H9 (cell line): ENCODE results near the gene COL18A1. TPM values are rescaled to one million over a fixed set of nuclear protein-coding genes. Genes with fewer than 3 reads are reported as not detected.

Source experiments
- DNase-seq: peaks from one replicate; pipeline ENCODE4 v3.0.0-alpha.2; 2017
- H2AFZ ChIP-seq: one replicate; pipeline ENCODE4 v1.6.1; 2013; ENCODE audit warnings: mild to moderate bottlenecking, low read length, control low read depth, moderate library complexity
- H2AK5ac ChIP-seq: 2 replicates; pipeline ENCODE4 v1.6.1; 2013; ENCODE audit warnings: low read length, control low read depth, mixed read lengths; ENCODE audit not compliant: insufficient read length
- H2BK120ac ChIP-seq: one replicate; pipeline ENCODE4 v1.6.1; 2013; ENCODE audit warnings: low read depth, mild to moderate bottlenecking, low read length, control low read depth, inconsistent platforms; ENCODE audit not compliant: poor library complexity, severe bottlenecking
- H2BK12ac ChIP-seq: 2 replicates; pipeline ENCODE4 v1.6.1; 2013; ENCODE audit warnings: low read length, control low read depth, mixed read lengths, low read depth; ENCODE audit not compliant: insufficient read length
- H2BK15ac ChIP-seq: 2 replicates; pipeline ENCODE4 v1.6.1; 2013; ENCODE audit warnings: low read depth, low read length, control low read depth
- H2BK20ac ChIP-seq: one replicate; pipeline ENCODE4 v1.6.1; 2013; ENCODE audit warnings: low read depth, mild to moderate bottlenecking, low read length, control low read depth, inconsistent platforms; ENCODE audit not compliant: poor library complexity, severe bottlenecking
- H2BK5ac ChIP-seq: 2 replicates; pipeline ENCODE4 v1.6.1; 2013; ENCODE audit warnings: low read length, control low read depth, mixed read lengths; ENCODE audit not compliant: insufficient read length
- H3K14ac ChIP-seq: 2 replicates; pipeline ENCODE4 v1.6.1; 2013; ENCODE audit warnings: low read length, control low read depth; ENCODE audit not compliant: insufficient read depth
- H3K18ac ChIP-seq: 2 replicates; pipeline ENCODE4 v1.6.1; 2013; ENCODE audit warnings: low read depth, mild to moderate bottlenecking, mixed read lengths, low read length, control low read depth; ENCODE audit not compliant: insufficient read length
- H3K23ac ChIP-seq: 2 replicates; pipeline ENCODE4 v1.6.1; 2013; ENCODE audit warnings: low read length, control low read depth, mixed read lengths, low read depth; ENCODE audit not compliant: insufficient read length
- H3K23me2 ChIP-seq: 2 replicates; pipeline ENCODE4 v1.6.1; 2013; ENCODE audit warnings: low read depth, mild to moderate bottlenecking, mixed read lengths, low read length, control low read depth; ENCODE audit not compliant: insufficient read length, poor library complexity, severe bottlenecking
- H3K27ac ChIP-seq: 2 replicates; pipeline ENCODE4 v1.5.1; 2013; ENCODE audit warnings: low read length, control low read depth, mixed read lengths, low read depth; ENCODE audit not compliant: insufficient read length
- H3K27me3 ChIP-seq: 2 replicates; pipeline ENCODE4 v1.6.1; 2013; ENCODE audit warnings: low read length, control low read depth, inconsistent platforms; ENCODE audit not compliant: insufficient read depth
- H3K4ac ChIP-seq: 2 replicates; pipeline ENCODE4 v1.6.1; 2013; ENCODE audit warnings: low read depth, mild to moderate bottlenecking, control low read depth, inconsistent platforms, low read length, moderate library complexity
- H3K4me1 ChIP-seq: 2 replicates; pipeline ENCODE4 v1.6.1; 2013; ENCODE audit warnings: low read length, control low read depth, inconsistent platforms; ENCODE audit not compliant: insufficient read depth
- H3K4me2 ChIP-seq: 2 replicates; pipeline ENCODE4 v1.6.1; 2013; ENCODE audit warnings: low read length, control low read depth, mixed read lengths; ENCODE audit not compliant: insufficient read length, insufficient read depth
- H3K56ac ChIP-seq: 2 replicates; pipeline ENCODE4 v1.6.1; 2013; ENCODE audit warnings: low read depth, mild to moderate bottlenecking, mixed read lengths, low read length, control low read depth; ENCODE audit not compliant: insufficient read length
- H3K79me1 ChIP-seq: 2 replicates; pipeline ENCODE4 v1.6.1; 2013; ENCODE audit warnings: low read depth, mild to moderate bottlenecking, moderate library complexity, low read length, control low read depth, inconsistent platforms; ENCODE audit not compliant: insufficient read depth, poor library complexity, severe bottlenecking
- H3K79me2 ChIP-seq: 2 replicates; pipeline ENCODE4 v1.6.1; 2013; ENCODE audit warnings: low read length, control low read depth, inconsistent platforms; ENCODE audit not compliant: insufficient read depth
- H3K9ac ChIP-seq: 2 replicates; pipeline ENCODE4 v1.6.1; 2013; ENCODE audit warnings: low read length, control low read depth, mixed read lengths; ENCODE audit not compliant: insufficient read length; ENCODE audit errors: extremely low read depth
- H3K9me3 ChIP-seq: one replicate; pipeline ENCODE4 v1.6.1; 2013; ENCODE audit warnings: low read depth, low read length, inconsistent platforms; ENCODE audit not compliant: control insufficient read depth
- H3T11ph ChIP-seq: one replicate; pipeline ENCODE4 v1.6.1; 2013; ENCODE audit warnings: mild to moderate bottlenecking, low read length, control low read depth, inconsistent platforms
- H4K20me1 ChIP-seq: one replicate; pipeline ENCODE4 v1.6.1; 2013; ENCODE audit not compliant: control insufficient read depth, insufficient read length, insufficient read depth
- H4K5ac ChIP-seq: 2 replicates; pipeline ENCODE4 v1.6.1; 2013; ENCODE audit warnings: low read depth, mild to moderate bottlenecking, mixed read lengths, low read length, control low read depth; ENCODE audit not compliant: insufficient read length
- H4K8ac ChIP-seq: replicated peaks from 2 replicates; pipeline ENCODE4 v1.6.1; 2013; ENCODE audit warnings: low read length, control low read depth, mixed read lengths, low read depth; ENCODE audit not compliant: insufficient read length
- H4K91ac ChIP-seq: 2 replicates; pipeline ENCODE4 v1.6.1; 2013; ENCODE audit warnings: low read depth, mild to moderate bottlenecking, moderate library complexity, mixed read lengths, low read length, control low read depth; ENCODE audit not compliant: insufficient read length
- H3K27ac Mint-ChIP-seq, 3 experiments: 2 replicates in 2 of 3; 3 replicates in 1 of 3; pipeline ENCODE4 v1.8.0; 2020 to 2021; ENCODE audit warnings: mixed read lengths in 3 of 3, mild to moderate bottlenecking in 1 of 3, moderate library complexity in 1 of 3
- H3K27me3 Mint-ChIP-seq: 2 replicates; pipeline ENCODE4 v1.8.0; 2021; ENCODE audit warnings: low read depth, mild to moderate bottlenecking, moderate library complexity, mixed read lengths
- H3K36me3 Mint-ChIP-seq, 3 experiments: 2 replicates in 2 of 3; 3 replicates in 1 of 3; pipeline ENCODE4 v1.8.0; 2020 to 2021; ENCODE audit warnings: low read depth in 3 of 3, mixed read lengths in 3 of 3; ENCODE audit not compliant: insufficient read depth in 1 of 3
- H3K4me1 Mint-ChIP-seq, 2 experiments: 2 replicates each; pipeline ENCODE4 v1.8.0; 2020; ENCODE audit warnings: mixed read lengths in 2 of 2
- H3K4me3 Mint-ChIP-seq, 2 experiments: 2 replicates in 1 of 2; 3 replicates in 1 of 2; pipeline ENCODE4 v1.8.0; 2020 to 2021; ENCODE audit warnings: mild to moderate bottlenecking in 2 of 2, mixed read lengths in 2 of 2, moderate library complexity in 1 of 2
- H3K9me3 Mint-ChIP-seq, 2 experiments: 2 replicates in 1 of 2; 3 replicates in 1 of 2; pipeline ENCODE4 v1.8.0; 2020; ENCODE audit warnings: mild to moderate bottlenecking in 2 of 2, mixed read lengths in 2 of 2, moderate library complexity in 1 of 2
- CTCF ChIP-seq: fragments of 200-600 bp; sonication (generic); conservative IDR thresholded peaks from 3 replicates; pipeline ENCODE4 v1.8.0; 2021; ENCODE audit warnings: antibody characterized with exemption, mild to moderate bottlenecking
- WGBS: extraction: QIAGEN DNeasy Blood & Tissue Kit; methylation state at CpG from one replicate; pipeline ENCODE4 v1.1.7; 2013; ENCODE audit warnings: missing lambda C conversion rate, low lambda C conversion rate, mixed read lengths; ENCODE audit not compliant: insufficient read length; ENCODE audit errors: extremely low coverage; 5-methylcytosine and 5-hydroxymethylcytosine counted together
- total RNA-seq: library from RNA; stranded (reverse); gene quantifications from 2 replicates; pipeline ENCODE4 v1.2.1, GENCODE V29; 2021

The COL18A1 gene
- total RNA-seq, 1 experiment from 2014 or later = 232 TPM

GRCh38 chr21:45504021-45504515 lies 99.1 kb downstream of the COL18A1 start:
- no peak overlapping the region for H2BK5ac ChIP-seq
- H3K27me3 ChIP-seq = no peaks in the 10 kb centered on the region
- no peak overlapping the region for H4K8ac ChIP-seq
- no peaks in the 10 kb centered on the region for H3K79me2 ChIP-seq
- Mint-ChIP-seq H3K9me3 (no peaks in the 10 kb centered on the region; a peak in 1 of 5 replicates), H3K4me1 (peaks cover 0 to 4% of the 10 kb centered on the region in 2 experiments; a peak in 1 of 4 replicates), H3K36me3 (peaks cover 9 to 47% (median 33%) of the 10 kb centered on the region in 3 experiments), H3K27ac (no peak overlapping the region), H3K27me3 (peaks cover 7% of the 10 kb centered on the region; the same call in 1 of the 2 replicates), H3K4me3 (no peak overlapping the region)
- no peak overlapping the region for H2AK5ac ChIP-seq
- H2BK20ac ChIP-seq = no peak overlapping the region
- no peak overlapping the region for H3K9ac ChIP-seq
- no peak overlapping the region for H2BK15ac ChIP-seq
- no peak overlapping the region for H3K23ac ChIP-seq
- no CpG with 5 or more reads among the region's 22 CpGs for WGBS
- no peak overlapping the region for H3K18ac ChIP-seq
- TF ChIP-seq CTCF = no peak
- no peak overlapping the region for H3K14ac ChIP-seq
- H3T11ph ChIP-seq = no peak overlapping the region
- H2AFZ ChIP-seq = no peak overlapping the region
- H3K9me3 ChIP-seq = no peaks in the 10 kb centered on the region
- H4K5ac ChIP-seq = no peak overlapping the region
- no peaks in the 10 kb centered on the region for H4K20me1 ChIP-seq
- H2BK12ac ChIP-seq = no peak overlapping the region
- no peak overlapping the region for H3K27ac ChIP-seq
- no peak for DNase-seq
- no peak overlapping the region for H4K91ac ChIP-seq
- no peaks in the 10 kb centered on the region for H3K79me1 ChIP-seq
- no peaks in the 10 kb centered on the region for H3K4me1 ChIP-seq
- H3K4ac ChIP-seq = no peak overlapping the region
- no peak overlapping the region for H2BK120ac ChIP-seq
- no peak overlapping the region for H3K4me2 ChIP-seq
- peaks cover 3% of the 10 kb centered on the region for H3K23me2 ChIP-seq
- no peak overlapping the region for H3K56ac ChIP-seq
